ENCODE results near the gene GTF3C5.
"Not testable (repeated sequence)": the region's sequence is repeated elsewhere in the genome, so short reads cannot be mapped to it uniquely, and the experiment has no call there.

Gene GTF3C5

DNA sequence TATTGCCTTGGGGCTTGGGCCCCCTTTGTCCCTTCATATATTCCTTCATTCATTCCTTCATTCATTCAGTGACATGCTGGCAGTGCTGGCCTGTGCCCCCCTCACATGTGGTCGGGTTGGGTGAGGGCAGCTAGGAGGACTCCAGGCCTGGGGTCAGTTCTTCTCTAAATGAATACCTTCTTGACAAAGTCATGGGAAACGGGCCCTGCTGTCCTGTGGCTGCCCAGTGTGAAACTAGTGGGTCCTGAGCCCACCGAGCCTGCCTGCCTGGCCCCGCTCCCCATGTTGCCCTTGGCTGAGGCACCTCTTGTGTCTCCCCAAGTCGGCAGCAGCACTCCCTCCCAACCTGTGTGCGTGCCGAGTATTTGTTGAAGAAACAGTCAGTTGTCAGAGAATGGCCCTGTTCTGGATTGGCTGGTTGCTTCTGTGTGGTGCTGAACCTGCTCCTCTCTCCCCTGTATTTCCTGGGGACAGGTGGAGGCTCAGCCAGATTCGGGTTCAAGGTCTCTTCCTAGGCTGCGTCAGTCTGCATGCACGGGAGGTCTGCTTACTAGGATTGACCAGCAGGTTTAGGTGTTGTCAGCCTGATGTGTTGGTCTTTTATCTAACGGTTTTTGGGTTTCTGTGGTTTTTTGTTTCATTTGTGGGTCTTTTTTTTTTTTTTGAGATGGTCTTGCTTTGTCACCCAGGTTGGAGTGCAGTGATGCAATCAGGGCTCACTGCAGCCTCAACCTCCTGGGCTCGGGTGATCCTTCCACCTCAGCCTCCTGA lies 27.9 kb downstream of the GTF3C5 start:
- H3K4me3 Mint-ChIP-seq, result no peak overlapping the region
- H3K27me3 Mint-ChIP-seq, result peaks cover 12% of the 10 kb centered on the region
- peaks cover 23% of the 10 kb centered on the region for H3K4me1 Mint-ChIP-seq (ENCODE audit: low read depth)
- H3K9me3 Mint-ChIP-seq, result no peaks in the 10 kb centered on the region
- H3K27ac Mint-ChIP-seq, result peak overlapping the region; percentile 13
- intact Hi-C loops (cut with micrococcal nuclease), result no loop called here
- peaks cover 56% of the 10 kb centered on the region for H3K36me3 Mint-ChIP-seq (ENCODE audit: low read depth)

DNA sequence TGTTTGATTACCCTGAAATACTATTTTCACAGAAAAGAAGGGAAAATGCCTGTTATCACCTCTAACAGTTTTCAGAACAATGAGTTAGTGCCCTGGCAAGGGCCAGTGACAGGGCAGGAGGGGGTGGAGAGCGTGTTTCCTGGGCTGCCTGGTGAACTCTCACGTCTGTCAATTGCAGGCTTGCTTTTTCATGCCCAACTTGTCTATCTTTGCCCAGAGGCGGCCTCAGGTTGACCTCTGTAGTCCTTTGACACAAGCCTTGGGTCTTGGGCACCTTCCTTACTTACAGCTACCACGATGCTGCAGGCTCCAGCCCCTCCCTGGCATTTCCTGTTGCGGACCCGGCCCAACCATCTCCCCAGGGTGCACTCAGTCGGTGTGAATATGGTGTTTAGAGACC lies 28.8 kb downstream of the GTF3C5 start:
- H3K4me3 Mint-ChIP-seq, result no peak overlapping the region
- intact Hi-C loops (cut with micrococcal nuclease), result no loop called here
- H3K4me1 Mint-ChIP-seq (ENCODE audit: low read depth), result peaks cover 23% of the 10 kb centered on the region
- H3K27ac Mint-ChIP-seq, result peak overlapping the region; percentile 13
- no peaks in the 10 kb centered on the region for H3K9me3 Mint-ChIP-seq
- peaks cover 12% of the 10 kb centered on the region for H3K27me3 Mint-ChIP-seq
- peaks cover 47% of the 10 kb centered on the region for H3K36me3 Mint-ChIP-seq (ENCODE audit: low read depth)

- intact Hi-C loops (cut with micrococcal nuclease), result no loop called here
- peaks cover 23% of the 10 kb centered on the region for H3K4me1 Mint-ChIP-seq (ENCODE audit: low read depth)
- H3K27me3 Mint-ChIP-seq, result peaks cover 12% of the 10 kb centered on the region
- peaks cover 39% of the 10 kb centered on the region for H3K36me3 Mint-ChIP-seq (ENCODE audit: low read depth)
- H3K9me3 Mint-ChIP-seq, result no peaks in the 10 kb centered on the region
- H3K4me3 Mint-ChIP-seq, result no peak overlapping the region
- no peak overlapping the region for H3K27ac Mint-ChIP-seq
Observed at GRCh38 chr9:133060417-133060841, 29.6 kb downstream of the GTF3C5 start.

DNA sequence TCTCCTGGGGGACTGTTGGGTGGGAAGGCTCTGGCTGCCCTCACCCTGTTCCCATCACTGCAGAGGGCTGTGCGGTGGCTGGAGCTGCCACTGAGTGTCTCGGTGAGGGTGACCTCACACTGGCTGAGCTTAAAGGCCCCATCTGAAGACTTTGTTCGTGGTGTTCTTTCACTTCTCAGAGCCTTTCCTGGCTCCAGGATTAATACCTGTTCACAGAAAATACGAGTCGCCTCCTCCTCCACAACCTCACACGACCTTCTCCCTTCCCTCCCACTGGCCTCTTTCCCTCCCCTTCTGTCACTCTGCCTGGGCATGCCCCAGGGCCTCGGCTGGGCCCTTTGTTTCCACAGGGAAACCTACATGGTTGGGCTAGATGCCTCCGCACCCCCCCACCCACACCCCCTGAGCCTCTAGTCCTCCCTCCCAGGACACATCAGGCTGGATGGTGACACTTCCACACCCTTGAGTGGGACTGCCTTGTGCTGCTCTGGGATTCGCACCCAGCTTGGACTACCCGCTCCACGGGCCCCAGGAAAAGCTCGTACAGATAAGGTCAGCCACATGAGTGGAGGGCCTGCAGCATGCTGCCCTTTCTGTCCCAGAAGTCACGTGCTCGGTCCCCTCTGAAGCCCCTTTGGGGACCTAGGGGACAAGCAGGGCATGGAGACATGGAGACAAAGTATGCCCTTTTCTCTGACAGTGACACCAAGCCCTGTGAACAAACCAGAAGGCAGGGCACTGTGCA lies 30.4 kb downstream of the GTF3C5 start:
- H3K4me1 Mint-ChIP-seq (ENCODE audit: low read depth), result peaks cover 23% of the 10 kb centered on the region
- peaks cover 31% of the 10 kb centered on the region for H3K36me3 Mint-ChIP-seq (ENCODE audit: low read depth)
- H3K27ac Mint-ChIP-seq; intact Hi-C loops (cut with micrococcal nuclease); H3K9me3 Mint-ChIP-seq; H3K4me3 Mint-ChIP-seq: not testable (repeated sequence)
- peaks cover 12% of the 10 kb centered on the region for H3K27me3 Mint-ChIP-seq

DNA sequence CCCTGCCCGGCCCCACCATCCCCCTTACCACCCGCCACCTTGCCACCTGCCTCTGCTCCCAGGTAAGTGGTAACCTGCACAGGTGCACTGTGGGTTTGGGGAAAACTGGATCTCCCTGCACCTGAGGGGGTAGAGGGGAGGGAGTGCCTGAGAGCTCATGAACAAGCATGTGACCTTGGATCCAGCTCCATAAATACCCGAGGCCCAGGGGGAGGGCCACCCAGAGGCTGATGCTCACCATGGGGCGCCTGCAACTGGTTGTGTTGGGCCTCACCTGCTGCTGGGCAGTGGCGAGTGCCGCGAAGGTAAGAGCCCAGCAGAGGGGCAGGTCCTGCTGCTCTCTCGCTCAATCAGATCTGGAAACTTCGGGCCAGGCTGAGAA lies 31.0 kb downstream of the GTF3C5 start, which contains the start of gene CEL:
CEL (plus strand) TSS at position 218 of the 382 bp plus-strand sequence; CDS start at position 240, 22 bp downstream.
- Mint-ChIP-seq H3K36me3 (ENCODE audit: low read depth) (peaks cover 26% of the 10 kb centered on the region), H3K4me1 (ENCODE audit: low read depth) (peaks cover 23% of the 10 kb centered on the region), H3K27me3 (peaks cover 12% of the 10 kb centered on the region)
- H3K9me3 Mint-ChIP-seq; H3K4me3 Mint-ChIP-seq; H3K27ac Mint-ChIP-seq; intact Hi-C loops (cut with micrococcal nuclease): not testable (repeated sequence)

GRCh38 chr9:133062569-133062968 lies 31.8 kb downstream of the GTF3C5 start:
- H3K4me3 Mint-ChIP-seq; H3K27ac Mint-ChIP-seq; intact Hi-C loops (cut with micrococcal nuclease); H3K9me3 Mint-ChIP-seq: not testable (repeated sequence)
- Mint-ChIP-seq H3K36me3 (ENCODE audit: low read depth) (peaks cover 18% of the 10 kb centered on the region), H3K4me1 (ENCODE audit: low read depth) (peaks cover 23% of the 10 kb centered on the region), H3K27me3 (peaks cover 12% of the 10 kb centered on the region)

DNA sequence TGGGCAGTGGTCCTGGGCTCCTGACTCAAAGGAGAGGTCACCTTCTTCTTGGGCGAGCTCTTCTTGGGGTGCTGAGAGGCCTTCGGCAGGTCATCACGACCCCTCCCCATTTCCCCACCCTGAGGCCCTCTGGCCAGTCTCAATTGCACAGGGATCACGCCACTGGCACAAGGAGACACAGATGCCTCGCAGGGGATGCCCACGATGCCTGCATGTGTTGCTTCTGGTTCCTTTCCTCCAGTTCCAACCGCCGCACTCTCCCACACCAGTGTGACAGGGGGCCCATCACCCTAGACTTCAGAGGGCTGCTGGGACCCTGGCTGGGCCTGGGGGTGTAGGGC lies 32.3 kb downstream of the GTF3C5 start:
- no peaks in the 10 kb centered on the region for H3K9me3 Mint-ChIP-seq
- peaks cover 12% of the 10 kb centered on the region for H3K27me3 Mint-ChIP-seq
- intact Hi-C loops (cut with micrococcal nuclease), result no loop called here
- H3K4me1 Mint-ChIP-seq (ENCODE audit: low read depth), result peaks cover 23% of the 10 kb centered on the region
- H3K27ac Mint-ChIP-seq, result no peak overlapping the region
- peaks cover 12% of the 10 kb centered on the region for H3K36me3 Mint-ChIP-seq (ENCODE audit: low read depth)
- H3K4me3 Mint-ChIP-seq, result no peak overlapping the region

- Mint-ChIP-seq H3K4me3 (no peak overlapping the region), H3K36me3 (ENCODE audit: low read depth) (peaks cover 7% of the 10 kb centered on the region), H3K9me3 (no peaks in the 10 kb centered on the region), H3K27me3 (peaks cover 12% of the 10 kb centered on the region), H3K27ac (no peak overlapping the region), H3K4me1 (ENCODE audit: low read depth) (peaks cover 18% of the 10 kb centered on the region)
- intact Hi-C loops (cut with micrococcal nuclease), result no loop called here
Observed at GRCh38 chr9:133063500-133064231, 32.9 kb downstream of the GTF3C5 start.

DNA sequence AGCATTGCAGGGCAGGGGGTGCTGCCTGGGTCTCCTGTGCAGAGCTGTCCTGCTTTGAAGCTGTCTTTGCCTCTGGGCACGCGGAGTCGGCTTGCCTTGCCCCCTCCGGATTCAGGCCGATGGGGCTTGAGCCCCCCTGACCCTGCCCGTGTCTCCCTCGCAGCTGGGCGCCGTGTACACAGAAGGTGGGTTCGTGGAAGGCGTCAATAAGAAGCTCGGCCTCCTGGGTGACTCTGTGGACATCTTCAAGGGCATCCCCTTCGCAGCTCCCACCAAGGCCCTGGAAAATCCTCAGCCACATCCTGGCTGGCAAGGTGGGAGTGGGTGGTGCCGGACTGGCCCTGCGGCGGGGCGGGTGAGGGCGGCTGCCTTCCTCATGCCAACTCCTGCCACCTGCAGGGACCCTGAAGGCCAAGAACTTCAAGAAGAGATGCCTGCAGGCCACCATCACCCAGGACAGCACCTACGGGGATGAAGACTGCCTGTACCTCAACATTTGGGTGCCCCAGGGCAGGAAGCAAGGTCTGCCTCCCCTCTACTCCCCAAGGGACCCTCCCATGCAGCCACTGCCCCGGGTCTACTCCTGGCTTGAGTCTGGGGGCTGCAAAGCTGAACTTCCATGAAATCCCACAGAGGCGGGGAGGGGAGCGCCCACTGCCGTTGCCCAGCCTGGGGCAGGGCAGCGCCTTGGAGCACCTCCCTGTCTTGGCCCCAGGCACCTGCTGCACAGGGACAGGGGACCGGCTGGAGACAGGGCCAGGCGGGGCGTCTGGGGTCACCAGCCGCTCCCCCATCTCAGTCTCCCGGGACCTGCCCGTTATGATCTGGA lies 33.7 kb downstream of the GTF3C5 start:
- H3K9me3 Mint-ChIP-seq, result no peaks in the 10 kb centered on the region

DNA sequence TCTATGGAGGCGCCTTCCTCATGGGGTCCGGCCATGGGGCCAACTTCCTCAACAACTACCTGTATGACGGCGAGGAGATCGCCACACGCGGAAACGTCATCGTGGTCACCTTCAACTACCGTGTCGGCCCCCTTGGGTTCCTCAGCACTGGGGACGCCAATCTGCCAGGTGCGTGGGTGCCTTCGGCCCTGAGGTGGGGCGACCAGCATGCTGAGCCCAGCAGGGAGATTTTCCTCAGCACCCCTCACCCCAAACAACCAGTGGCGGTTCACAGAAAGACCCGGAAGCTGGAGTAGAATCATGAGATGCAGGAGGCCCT lies 34.2 kb downstream of the GTF3C5 start:
- Mint-ChIP-seq H3K4me1 (ENCODE audit: low read depth) (peaks cover 6% of the 10 kb centered on the region), H3K9me3 (no peaks in the 10 kb centered on the region), H3K36me3 (ENCODE audit: low read depth) (no peaks in the 10 kb centered on the region), H3K4me3 (no peak overlapping the region), H3K27me3 (peaks cover 10% of the 10 kb centered on the region), H3K27ac (no peak overlapping the region)
- intact Hi-C loops (cut with micrococcal nuclease), result no loop called here

More for the DNA sequence above, 33.7 kb downstream of the GTF3C5 start:
- Mint-ChIP-seq H3K4me3 (no peak overlapping the region), H3K4me1 (ENCODE audit: low read depth) (peaks cover 10% of the 10 kb centered on the region), H3K27me3 (peaks cover 10% of the 10 kb centered on the region), H3K27ac (no peak overlapping the region), H3K36me3 (ENCODE audit: low read depth) (no peaks in the 10 kb centered on the region)
- intact Hi-C loops (cut with micrococcal nuclease), result no loop called here

DNA sequence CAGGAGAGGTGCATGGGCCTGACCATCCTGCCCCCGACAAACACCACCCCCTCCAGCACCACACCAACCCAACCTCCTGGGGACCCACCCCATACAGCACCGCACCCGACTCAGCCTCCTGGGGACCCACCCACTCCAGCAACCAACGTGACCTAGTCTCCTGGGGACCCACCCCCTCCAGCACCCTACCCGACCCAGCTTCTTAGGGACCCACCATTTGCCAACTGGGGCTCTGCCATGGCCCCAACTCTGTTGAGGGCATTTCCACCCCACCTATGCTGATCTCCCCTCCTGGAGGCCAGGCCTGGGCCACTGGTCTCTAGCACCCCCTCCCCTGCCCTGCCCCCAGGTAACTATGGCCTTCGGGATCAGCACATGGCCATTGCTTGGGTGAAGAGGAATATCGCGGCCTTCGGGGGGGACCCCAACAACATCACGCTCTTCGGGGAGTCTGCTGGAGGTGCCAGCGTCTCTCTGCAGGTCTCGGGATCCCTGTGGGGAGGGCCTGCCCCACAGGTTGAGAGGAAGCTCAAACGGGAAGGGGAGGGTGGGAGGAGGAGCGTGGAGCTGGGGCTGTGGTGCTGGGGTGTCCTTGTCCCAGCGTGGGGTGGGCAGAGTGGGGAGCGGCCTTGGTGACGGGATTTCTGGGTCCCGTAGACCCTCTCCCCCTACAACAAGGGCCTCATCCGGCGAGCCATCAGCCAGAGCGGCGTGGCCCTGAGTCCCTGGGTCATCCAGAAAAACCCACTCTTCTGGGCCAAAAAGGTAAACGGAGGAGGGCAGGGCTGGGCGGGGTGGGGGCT lies 35.6 kb downstream of the GTF3C5 start:
- Mint-ChIP-seq H3K27ac (no peak overlapping the region), H3K27me3 (peaks cover 5% of the 10 kb centered on the region), H3K36me3 (ENCODE audit: low read depth) (no peaks in the 10 kb centered on the region), H3K9me3 (no peaks in the 10 kb centered on the region), H3K4me1 (ENCODE audit: low read depth) (no peaks in the 10 kb centered on the region), H3K4me3 (no peak overlapping the region)
- intact Hi-C loops (cut with micrococcal nuclease), result no loop called here

DNA sequence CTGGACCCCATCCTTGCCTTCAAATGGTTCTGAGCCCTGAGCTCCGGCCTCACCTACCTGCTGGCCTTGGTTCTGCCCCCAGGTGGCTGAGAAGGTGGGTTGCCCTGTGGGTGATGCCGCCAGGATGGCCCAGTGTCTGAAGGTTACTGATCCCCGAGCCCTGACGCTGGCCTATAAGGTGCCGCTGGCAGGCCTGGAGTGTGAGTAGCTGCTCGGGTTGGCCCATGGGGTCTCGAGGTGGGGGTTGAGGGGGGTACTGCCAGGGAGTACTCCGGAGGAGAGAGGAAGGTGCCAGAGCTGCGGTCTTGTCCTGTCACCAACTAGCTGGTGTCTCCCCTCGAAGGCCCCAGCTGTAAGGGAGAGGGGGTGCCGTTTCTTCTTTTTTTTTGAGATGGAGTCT lies 36.2 kb downstream of the GTF3C5 start:
- H3K9me3 Mint-ChIP-seq, result no peaks in the 10 kb centered on the region
- H3K27ac Mint-ChIP-seq, result no peak overlapping the region
- H3K27me3 Mint-ChIP-seq, result peaks cover 7% of the 10 kb centered on the region
- no peaks in the 10 kb centered on the region for H3K36me3 Mint-ChIP-seq (ENCODE audit: low read depth)
- H3K4me1 Mint-ChIP-seq (ENCODE audit: low read depth), result no peaks in the 10 kb centered on the region
- H3K4me3 Mint-ChIP-seq, result no peak overlapping the region
- intact Hi-C loops (cut with micrococcal nuclease), result no loop called here

DNA sequence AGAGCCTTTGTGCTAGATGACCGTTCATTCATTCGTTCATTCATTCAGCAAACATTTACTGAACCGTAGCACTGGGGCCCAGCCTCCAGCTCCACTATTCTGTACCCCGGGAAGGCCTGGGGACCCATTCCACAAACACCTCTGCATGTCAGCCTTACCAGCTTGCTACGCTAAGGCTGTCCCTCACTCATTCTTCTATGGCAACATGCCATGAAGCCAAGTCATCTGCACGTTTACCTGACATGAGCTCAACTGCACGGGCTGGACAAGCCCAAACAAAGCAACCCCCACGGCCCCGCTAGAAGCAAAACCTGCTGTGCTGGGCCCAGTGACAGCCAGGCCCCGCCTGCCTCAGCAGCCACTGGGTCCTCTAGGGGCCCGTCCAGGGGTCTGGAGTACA lies 37.0 kb downstream of the GTF3C5 start:
- Mint-ChIP-seq H3K27ac (no peak overlapping the region), H3K9me3 (no peaks in the 10 kb centered on the region), H3K4me1 (ENCODE audit: low read depth) (no peaks in the 10 kb centered on the region), H3K27me3 (peaks cover 5% of the 10 kb centered on the region), H3K4me3 (no peak overlapping the region), H3K36me3 (ENCODE audit: low read depth) (no peaks in the 10 kb centered on the region)
- intact Hi-C loops (cut with micrococcal nuclease), result no loop called here
